ENCODE results near the gene PRKCA. TPM values are rescaled to one million over a fixed set of nuclear protein-coding genes. Genes with fewer than 3 reads are reported as not detected.

Gene PRKCA
- total and polyA plus RNA-seq, 10 of the 15 experiments (the other 5 are each of a cell fraction or from before 2014, with no cell fraction given) = 0.11 to 14.6 (median 0.72) TPM

DNA sequence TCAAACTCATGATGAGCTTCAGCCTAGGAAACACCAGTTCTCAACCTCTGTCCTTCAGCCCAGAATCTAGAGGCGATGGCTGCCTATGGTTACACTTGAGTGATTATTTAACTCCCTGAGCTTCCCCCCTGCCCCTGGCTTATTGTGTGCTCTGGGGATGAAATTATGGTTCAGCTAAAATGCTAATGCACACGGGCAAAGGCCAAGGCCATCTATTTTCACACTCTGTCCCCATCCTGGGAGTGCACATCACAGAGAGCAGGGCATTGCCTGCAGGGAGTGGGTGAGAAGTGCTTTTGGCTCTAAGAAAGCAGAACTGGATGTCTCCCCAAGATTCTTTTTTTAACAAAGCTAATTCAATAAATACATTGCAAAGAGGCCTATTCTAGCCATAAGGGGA, 510.9 kb downstream of the PRKCA start:
- H3K4me1 ChIP-seq (ENCODE audit: control insufficient read depth, insufficient read depth, low read length) = no peaks in the 10 kb centered on the region
- H3K4me2 ChIP-seq (ENCODE audit: control insufficient read depth, insufficient read depth) = no peak overlapping the region
- ChIA-PET CTCF (no interaction called here), RAD21 (ENCODE audit: unreplicated experiment) (no interaction called here), POLR2A (no interaction called here), SMC1A (ENCODE audit: uncharacterized antibody, unreplicated experiment) (no interaction called here)
- H4K20me1 ChIP-seq (ENCODE audit: control insufficient read depth, insufficient read depth) = no peaks in the 10 kb centered on the region
- no peaks in the 10 kb centered on the region; the same call in 2 of the 3 replicates for H3K9me3 ChIP-seq (replicated peaks; ENCODE audit: control insufficient read depth, insufficient read depth, low read length)
- in situ Hi-C loops (cut with MboI) = no loop called here
- TF ChIP-seq LARP7 (IDR thresholded peaks at IDR 0.05) (no peak), NBN (IDR thresholded peaks at IDR 0.05) (no peak)
- TF ChIP-seq, protein P1, sequence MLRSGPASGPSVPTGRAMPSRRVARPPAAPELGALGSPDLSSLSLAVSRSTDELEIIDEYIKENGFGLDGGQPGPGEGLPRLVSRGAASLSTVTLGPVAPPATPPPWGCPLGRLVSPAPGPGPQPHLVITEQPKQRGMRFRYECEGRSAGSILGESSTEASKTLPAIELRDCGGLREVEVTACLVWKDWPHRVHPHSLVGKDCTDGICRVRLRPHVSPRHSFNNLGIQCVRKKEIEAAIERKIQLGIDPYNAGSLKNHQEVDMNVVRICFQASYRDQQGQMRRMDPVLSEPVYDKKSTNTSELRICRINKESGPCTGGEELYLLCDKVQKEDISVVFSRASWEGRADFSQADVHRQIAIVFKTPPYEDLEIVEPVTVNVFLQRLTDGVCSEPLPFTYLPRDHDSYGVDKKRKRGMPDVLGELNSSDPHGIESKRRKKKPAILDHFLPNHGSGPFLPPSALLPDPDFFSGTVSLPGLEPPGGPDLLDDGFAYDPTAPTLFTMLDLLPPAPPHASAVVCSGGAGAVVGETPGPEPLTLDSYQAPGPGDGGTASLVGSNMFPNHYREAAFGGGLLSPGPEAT (IDR thresholded peaks at IDR 0.05; ENCODE audit: low read depth) = no peak
- TF ChIP-seq, protein P2, sequence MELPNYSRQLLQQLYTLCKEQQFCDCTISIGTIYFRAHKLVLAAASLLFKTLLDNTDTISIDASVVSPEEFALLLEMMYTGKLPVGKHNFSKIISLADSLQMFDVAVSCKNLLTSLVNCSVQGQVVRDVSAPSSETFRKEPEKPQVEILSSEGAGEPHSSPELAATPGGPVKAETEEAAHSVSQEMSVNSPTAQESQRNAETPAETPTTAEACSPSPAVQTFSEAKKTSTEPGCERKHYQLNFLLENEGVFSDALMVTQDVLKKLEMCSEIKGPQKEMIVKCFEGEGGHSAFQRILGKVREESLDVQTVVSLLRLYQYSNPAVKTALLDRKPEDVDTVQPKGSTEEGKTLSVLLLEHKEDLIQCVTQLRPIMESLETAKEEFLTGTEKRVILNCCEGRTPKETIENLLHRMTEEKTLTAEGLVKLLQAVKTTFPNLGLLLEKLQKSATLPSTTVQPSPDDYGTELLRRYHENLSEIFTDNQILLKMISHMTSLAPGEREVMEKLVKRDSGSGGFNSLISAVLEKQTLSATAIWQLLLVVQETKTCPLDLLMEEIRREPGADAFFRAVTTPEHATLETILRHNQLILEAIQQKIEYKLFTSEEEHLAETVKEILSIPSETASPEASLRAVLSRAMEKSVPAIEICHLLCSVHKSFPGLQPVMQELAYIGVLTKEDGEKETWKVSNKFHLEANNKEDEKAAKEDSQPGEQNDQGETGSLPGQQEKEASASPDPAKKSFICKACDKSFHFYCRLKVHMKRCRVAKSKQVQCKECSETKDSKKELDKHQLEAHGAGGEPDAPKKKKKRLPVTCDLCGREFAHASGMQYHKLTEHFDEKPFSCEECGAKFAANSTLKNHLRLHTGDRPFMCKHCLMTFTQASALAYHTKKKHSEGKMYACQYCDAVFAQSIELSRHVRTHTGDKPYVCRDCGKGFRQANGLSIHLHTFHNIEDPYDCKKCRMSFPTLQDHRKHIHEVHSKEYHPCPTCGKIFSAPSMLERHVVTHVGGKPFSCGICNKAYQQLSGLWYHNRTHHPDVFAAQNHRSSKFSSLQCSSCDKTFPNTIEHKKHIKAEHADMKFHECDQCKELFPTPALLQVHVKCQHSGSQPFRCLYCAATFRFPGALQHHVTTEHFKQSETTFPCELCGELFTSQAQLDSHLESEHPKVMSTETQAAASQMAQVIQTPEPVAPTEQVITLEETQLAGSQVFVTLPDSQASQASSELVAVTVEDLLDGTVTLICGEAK (IDR thresholded peaks at IDR 0.05; ENCODE audit: borderline replicate concordance) = no peak
- BruUV-seq (replicated peaks) = no TSS peak
- H3K27me3 ChIP-seq (replicated peaks in 1 of 2; ENCODE audit: control insufficient read depth in 2 of 2, insufficient read depth in 2 of 2, low read length in 1 of 2) = 0 out of 4 replicates have a peak, but pooled peaks cover 0 to 2% of the 10 kb centered on the region in 2 experiments
- FAIRE-seq (no peak), ATAC-seq (no peak), DNase-seq (ENCODE audit: low read depth, low spot score) (no peak)
- no peak overlapping the region for H2AFZ ChIP-seq (ENCODE audit: control insufficient read depth, low read depth, low read length)
- 0% methylated on average over 2 of the region's 2 CpGs for WGBS (ENCODE audit: insufficient coverage, insufficient replicate concordance, low lambda C conversion rate, missing lambda C conversion rate)
- intact Hi-C loops (cut with micrococcal nuclease; ENCODE audit: unreplicated experiment) = no loop called here
- H3K27ac ChIP-seq (ENCODE audit: control insufficient read depth, insufficient read depth) = no peak overlapping the region
- H3K79me2 ChIP-seq (ENCODE audit: control insufficient read depth, insufficient read depth, low read length) = no peaks in the 10 kb centered on the region
- H3K9ac ChIP-seq (ENCODE audit: control insufficient read depth, insufficient read depth, low read length) = no peak overlapping the region
- no peak overlapping the region for H3K4me3 ChIP-seq
- no peaks in the 10 kb centered on the region for H3K36me3 ChIP-seq (ENCODE audit: control insufficient read depth in 2 of 2, insufficient read depth in 2 of 2, low read length in 1 of 2)

Data from GM12878 (cell line).